Upper lobe of right lung (tissue), 1 donor: ENCODE measurements around the gene ZC3H13. TPM values are rescaled to one million over a fixed set of nuclear protein-coding genes. Genes with fewer than 3 reads are reported as not detected.

ENCODE experiments used
- ATAC-seq: fragments of 200-7000 bp; cut with Tn5 transposase; one replicate; pipeline ENCODE4 v1.9.1; 2020; ENCODE audit warnings: mild to moderate bottlenecking, moderate library complexity
- DNase-seq: peaks from one replicate; pipeline ENCODE4 v3.0.0-alpha.2; 2020
- H3K27ac ChIP-seq: fragments of 200-600 bp; one replicate; pipeline ENCODE4 v1.8.0; 2022
- H3K27me3 ChIP-seq: fragments of 200-600 bp; one replicate; pipeline ENCODE4 v1.8.0; 2022; ENCODE audit warnings: mild to moderate bottlenecking
- H3K36me3 ChIP-seq: fragments of 200-600 bp; one replicate; pipeline ENCODE4 v1.8.0; 2022
- H3K4me1 ChIP-seq: fragments of 200-600 bp; one replicate; pipeline ENCODE4 v1.8.0; 2022
- H3K4me3 ChIP-seq: fragments of 200-600 bp; one replicate; pipeline ENCODE4 v1.8.0; 2022; ENCODE audit warnings: mild to moderate bottlenecking
- H3K9me3 ChIP-seq: fragments of 200-600 bp; one replicate; pipeline ENCODE4 v1.8.0; 2022
- intact Hi-C: fragments of 100-400 bp; cut with DNase I; formaldehyde crosslinking; loops from one replicate; pipeline ENCODE4 v1.11.0; 2022
- total RNA-seq: library from RNA; stranded (reverse); fragmentation: NEBNext Ultra II Directional; extraction: Animal tissue kit (Norgen Biotek cat#: 25700); gene quantifications from one replicate; pipeline ENCODE4 v1.2.1, GENCODE V29; 2021
- TF ChIP-seq, protein P1 (sequence below): fragments of 200-600 bp; IDR thresholded peaks from one replicate; pipeline ENCODE4 v1.8.0; 2022; ENCODE audit warnings: antibody characterized with exemption
- donor health status: DM: no; HTN: yes; CAD: no; lungs with severe emphysema.

The ZC3H13 gene
- total RNA-seq, 1 donor from 2014 or later: 49.2 TPM

DNA sequence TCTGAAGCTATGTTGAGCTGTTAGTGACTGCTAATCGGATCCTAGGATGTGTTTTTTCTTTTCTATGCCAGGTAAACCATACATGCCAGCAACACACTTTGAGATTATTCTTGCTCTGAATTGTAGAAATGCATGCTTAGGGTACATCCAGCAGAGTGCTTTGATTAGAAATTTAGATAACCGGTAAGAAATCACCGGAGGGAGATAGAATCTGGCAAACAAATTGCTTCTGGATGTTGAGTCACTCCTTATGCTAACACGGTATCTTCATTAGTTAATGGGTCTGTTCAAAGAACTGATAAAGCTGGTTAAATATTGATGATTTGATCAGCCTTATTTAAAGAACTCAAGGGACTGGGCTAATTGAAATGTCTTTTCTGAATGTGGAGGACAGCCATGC lies 115.9 kb downstream of the ZC3H13 start:
- Histone ChIP-seq H3K4me3 (no peak overlapping the region), H3K27ac (no peak overlapping the region), H3K27me3 (no peaks in the 10 kb centered on the region), H3K36me3 (no peaks in the 10 kb centered on the region), H3K9me3 (no peaks in the 10 kb centered on the region), H3K4me1 (no peaks in the 10 kb centered on the region)
- TF ChIP-seq, protein P1, sequence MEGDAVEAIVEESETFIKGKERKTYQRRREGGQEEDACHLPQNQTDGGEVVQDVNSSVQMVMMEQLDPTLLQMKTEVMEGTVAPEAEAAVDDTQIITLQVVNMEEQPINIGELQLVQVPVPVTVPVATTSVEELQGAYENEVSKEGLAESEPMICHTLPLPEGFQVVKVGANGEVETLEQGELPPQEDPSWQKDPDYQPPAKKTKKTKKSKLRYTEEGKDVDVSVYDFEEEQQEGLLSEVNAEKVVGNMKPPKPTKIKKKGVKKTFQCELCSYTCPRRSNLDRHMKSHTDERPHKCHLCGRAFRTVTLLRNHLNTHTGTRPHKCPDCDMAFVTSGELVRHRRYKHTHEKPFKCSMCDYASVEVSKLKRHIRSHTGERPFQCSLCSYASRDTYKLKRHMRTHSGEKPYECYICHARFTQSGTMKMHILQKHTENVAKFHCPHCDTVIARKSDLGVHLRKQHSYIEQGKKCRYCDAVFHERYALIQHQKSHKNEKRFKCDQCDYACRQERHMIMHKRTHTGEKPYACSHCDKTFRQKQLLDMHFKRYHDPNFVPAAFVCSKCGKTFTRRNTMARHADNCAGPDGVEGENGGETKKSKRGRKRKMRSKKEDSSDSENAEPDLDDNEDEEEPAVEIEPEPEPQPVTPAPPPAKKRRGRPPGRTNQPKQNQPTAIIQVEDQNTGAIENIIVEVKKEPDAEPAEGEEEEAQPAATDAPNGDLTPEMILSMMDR: no peak
- intact Hi-C loops: no loop called here
- ATAC-seq (no peak), DNase-seq (no peak)

DNA sequence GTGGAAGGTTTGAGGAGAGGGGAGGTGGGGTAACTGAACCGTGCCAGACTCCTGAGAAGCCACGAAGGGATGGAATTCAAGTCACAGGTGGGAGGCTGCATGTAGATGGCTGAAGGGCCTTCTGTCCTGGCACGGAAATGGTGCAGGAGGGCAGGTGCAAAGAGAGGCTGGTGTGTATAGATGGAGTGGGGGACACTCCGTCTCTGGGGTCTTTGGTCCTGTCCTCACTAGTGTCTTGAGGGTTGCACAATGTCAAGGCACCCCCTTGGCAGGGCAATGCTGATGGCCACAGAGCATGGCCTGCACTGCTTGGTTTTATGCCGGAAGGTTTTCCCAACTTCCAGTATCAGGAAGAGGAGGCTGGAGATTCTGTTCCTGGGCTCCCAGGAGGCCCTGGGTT lies 118.3 kb downstream of the ZC3H13 start:
- Histone ChIP-seq H3K9me3 (no peaks in the 10 kb centered on the region), H3K4me1 (no peaks in the 10 kb centered on the region), H3K27ac (no peak overlapping the region), H3K27me3 (no peaks in the 10 kb centered on the region), H3K4me3 (no peak overlapping the region), H3K36me3 (no peaks in the 10 kb centered on the region)
- DNase-seq (no peak), ATAC-seq (no peak)
- TF ChIP-seq, protein P1: no peak
- intact Hi-C loops: no loop called here

DNA sequence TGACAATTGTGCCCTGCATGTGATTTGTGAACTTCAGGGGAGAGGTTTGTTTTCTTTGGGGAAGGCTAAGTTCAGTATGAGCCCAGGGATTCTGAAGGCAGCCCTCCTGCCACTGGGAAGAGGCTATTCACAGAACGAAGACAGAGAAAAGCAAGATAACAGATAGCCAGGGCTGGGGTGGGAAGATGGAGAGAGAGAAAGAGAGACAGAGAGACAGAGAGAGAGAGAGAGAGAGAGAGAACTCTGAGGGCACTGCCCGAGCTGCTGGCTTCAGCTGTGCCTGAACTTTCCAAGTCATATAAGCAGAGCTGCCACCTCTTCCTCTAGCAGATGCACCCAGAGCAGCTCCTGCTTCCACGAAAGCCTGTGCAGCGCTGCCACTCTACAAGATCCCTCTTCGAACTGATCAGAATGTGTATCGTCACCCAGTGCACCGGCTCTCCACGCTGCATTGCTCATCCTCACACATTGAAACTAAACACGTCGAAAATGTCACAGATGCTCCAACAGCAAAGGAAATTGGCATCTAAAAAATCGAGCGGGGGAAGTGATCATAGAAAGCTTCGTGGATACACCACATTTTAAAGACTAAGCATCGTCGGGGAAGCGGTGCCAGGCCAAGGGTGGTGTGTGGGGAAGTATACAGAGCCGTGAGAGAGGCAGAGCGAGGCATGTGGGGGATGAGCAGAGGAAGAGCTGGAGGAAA lies 119.2 kb downstream of the ZC3H13 start:
- Histone ChIP-seq H3K27ac (no peak overlapping the region), H3K27me3 (no peaks in the 10 kb centered on the region), H3K9me3 (no peaks in the 10 kb centered on the region), H3K36me3 (no peaks in the 10 kb centered on the region), H3K4me1 (no peaks in the 10 kb centered on the region), H3K4me3 (no peak overlapping the region)
- ATAC-seq (peak; percentile 28), DNase-seq (no peak)
- intact Hi-C loops: no loop called here
- TF ChIP-seq, protein P1: no peak

DNA sequence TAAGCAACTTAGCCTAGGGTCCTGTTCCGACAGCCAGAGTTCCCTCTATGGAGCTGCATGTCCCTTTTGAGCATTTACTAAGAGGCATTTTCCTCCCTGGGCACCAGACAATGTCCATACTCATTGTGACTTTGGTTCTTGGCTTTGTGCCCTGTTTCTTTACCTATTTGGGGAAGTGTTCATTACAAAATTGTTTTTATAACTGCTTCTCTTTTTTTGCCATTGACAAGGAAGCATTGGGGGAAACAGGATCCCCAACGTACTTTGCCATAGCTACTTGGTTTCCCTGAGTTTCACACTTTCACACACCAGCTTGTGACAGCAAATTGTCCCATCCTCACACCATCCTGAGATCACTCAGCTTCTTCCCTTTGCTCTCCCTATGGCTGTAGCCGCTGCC lies 119.9 kb downstream of the ZC3H13 start:
- Histone ChIP-seq H3K27me3 (no peaks in the 10 kb centered on the region), H3K9me3 (no peaks in the 10 kb centered on the region), H3K4me1 (no peaks in the 10 kb centered on the region), H3K27ac (no peak overlapping the region), H3K4me3 (no peak overlapping the region), H3K36me3 (no peaks in the 10 kb centered on the region)
- DNase-seq (no peak), ATAC-seq (peak; percentile 79)
- intact Hi-C loops: no loop called here
- TF ChIP-seq, protein P1: no peak

DNA sequence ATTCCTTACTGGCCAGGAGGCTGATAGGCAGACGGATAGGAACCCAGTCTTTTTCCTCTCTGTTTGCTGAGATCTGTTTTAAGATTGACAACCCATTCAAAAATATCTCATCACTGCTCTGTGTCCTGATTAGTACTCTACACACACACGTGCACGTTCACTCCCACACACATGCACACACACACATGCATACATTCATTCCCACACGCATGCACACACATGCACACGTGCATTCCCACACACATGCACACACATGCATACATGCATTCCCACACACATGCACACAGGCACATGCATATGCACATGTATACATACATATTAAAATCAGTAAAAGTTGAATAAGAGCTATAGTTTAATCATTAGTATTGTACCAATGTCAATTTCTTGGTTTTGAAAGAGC lies 120.4 kb downstream of the ZC3H13 start:
- Histone ChIP-seq H3K4me1 (no peaks in the 10 kb centered on the region), H3K27ac (no peak overlapping the region), H3K36me3 (no peaks in the 10 kb centered on the region), H3K4me3 (no peak overlapping the region), H3K9me3 (no peaks in the 10 kb centered on the region), H3K27me3 (no peaks in the 10 kb centered on the region)
- ATAC-seq: no peak
- intact Hi-C loops: no loop called here
- no peak for DNase-seq
- TF ChIP-seq, protein P1: no peak

DNA sequence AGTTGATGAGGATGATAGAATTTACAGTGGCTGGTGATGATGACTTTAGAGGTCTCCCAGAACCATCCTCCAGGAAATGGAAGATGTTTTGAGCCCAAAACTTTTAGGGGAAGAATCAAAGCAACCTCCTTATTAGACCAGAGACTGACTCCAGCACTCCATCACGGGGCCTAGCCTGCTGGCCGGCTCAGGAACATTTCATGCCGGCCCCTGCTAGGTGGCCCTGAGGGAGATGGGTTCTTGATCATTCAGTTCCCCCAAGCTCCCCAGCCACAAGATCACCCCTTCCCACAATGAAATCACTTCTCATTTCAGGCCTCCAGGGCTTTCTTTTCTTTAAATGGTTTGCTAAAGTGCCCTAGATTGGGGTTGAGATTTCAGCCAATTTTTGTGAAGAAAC lies 121.3 kb downstream of the ZC3H13 start:
- intact Hi-C loops: no loop called here
- no peaks in the 10 kb centered on the region for H3K36me3 ChIP-seq

More for the DNA sequence above, 121.3 kb downstream of the ZC3H13 start:
- no peaks in the 10 kb centered on the region for H3K4me1 ChIP-seq
- TF ChIP-seq, protein P1: no peak
- no peak overlapping the region for H3K4me3 ChIP-seq
- H3K27ac ChIP-seq: no peak overlapping the region
- ATAC-seq (no peak), DNase-seq (no peak)
- H3K9me3 ChIP-seq: no peaks in the 10 kb centered on the region
- no peaks in the 10 kb centered on the region for H3K27me3 ChIP-seq
